Testis (tissue), 2 donors: ENCODE results near the gene TEX26.

Experiments used
- POLR2A ChIP-seq: fragments of 450-650 bp; IDR thresholded peaks from one replicate; pipeline ENCODE4 v1.6.1; 2017; ENCODE audit warnings: antibody characterized with exemption, mild to moderate bottlenecking, moderate library complexity
- TF ChIP-seq, protein P1 (sequence below), 3 experiments: fragments of 450-650 bp in 2 of 3; fragments of 200-600 bp in 1 of 3; sonication (generic) in 1 of 3; IDR thresholded peaks; one replicate each; pipeline ENCODE4 v1.5.1; 2016 to 2019; ENCODE audit warnings: antibody characterized with exemption in 3 of 3, mild to moderate bottlenecking in 2 of 3, moderate library complexity in 1 of 3

DNA sequence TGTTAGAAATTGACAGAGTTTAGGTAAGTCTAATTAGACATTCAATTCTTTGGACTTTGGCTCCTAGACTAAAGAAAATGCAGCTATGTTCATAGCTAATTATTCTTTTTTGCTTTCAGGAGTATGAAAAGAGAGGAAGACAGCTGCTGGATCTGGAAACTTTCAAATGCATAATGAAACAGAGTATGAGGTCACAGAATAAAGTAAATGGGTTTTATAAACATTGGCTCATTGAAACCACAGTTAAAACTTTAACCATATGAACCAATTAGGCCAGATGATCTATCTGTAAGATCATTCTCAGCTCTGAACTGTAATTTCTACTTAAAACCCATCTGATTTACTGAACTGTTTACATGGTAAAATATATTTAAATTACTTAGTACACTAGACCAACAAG is 82.7 kb downstream of the TEX26 start:
- TF ChIP-seq, protein P1, sequence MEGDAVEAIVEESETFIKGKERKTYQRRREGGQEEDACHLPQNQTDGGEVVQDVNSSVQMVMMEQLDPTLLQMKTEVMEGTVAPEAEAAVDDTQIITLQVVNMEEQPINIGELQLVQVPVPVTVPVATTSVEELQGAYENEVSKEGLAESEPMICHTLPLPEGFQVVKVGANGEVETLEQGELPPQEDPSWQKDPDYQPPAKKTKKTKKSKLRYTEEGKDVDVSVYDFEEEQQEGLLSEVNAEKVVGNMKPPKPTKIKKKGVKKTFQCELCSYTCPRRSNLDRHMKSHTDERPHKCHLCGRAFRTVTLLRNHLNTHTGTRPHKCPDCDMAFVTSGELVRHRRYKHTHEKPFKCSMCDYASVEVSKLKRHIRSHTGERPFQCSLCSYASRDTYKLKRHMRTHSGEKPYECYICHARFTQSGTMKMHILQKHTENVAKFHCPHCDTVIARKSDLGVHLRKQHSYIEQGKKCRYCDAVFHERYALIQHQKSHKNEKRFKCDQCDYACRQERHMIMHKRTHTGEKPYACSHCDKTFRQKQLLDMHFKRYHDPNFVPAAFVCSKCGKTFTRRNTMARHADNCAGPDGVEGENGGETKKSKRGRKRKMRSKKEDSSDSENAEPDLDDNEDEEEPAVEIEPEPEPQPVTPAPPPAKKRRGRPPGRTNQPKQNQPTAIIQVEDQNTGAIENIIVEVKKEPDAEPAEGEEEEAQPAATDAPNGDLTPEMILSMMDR (IDR thresholded peaks at IDR 0.05), result no peak
- TF ChIP-seq POLR2A, result no peak
